H1 (cell line): Measurements from ENCODE around the gene KAT8. TPM values are rescaled to one million over a fixed set of nuclear protein-coding genes. Genes with fewer than 3 reads are reported as not detected.

Experiments used
- CTCF ChIA-PET: fragments of 300-600 bp; sonication (Branson Sonifier 250); formaldehyde crosslinking; loops from one replicate; lab custom pipeline; 2021; ENCODE audit not compliant: partially characterized antibody; lab: Charles Lee
- POLR2A ChIA-PET: fragments of 300-600 bp; sonication (Branson Sonifier 250); formaldehyde crosslinking; loops from one replicate; lab custom pipeline; 2021; ENCODE audit warnings: inconsistent platforms; ENCODE audit not compliant: partially characterized antibody; lab: Charles Lee
- DNase-seq, 2 experiments: peaks; one replicate each; pipeline versions ENCODE4 v3.0.0 to v3.0.0-alpha.2; 2010 to 2022; ENCODE audit warnings: low spot score in 2 of 2, low read depth in 1 of 2, mixed read lengths in 1 of 2
- FAIRE-seq: peaks from 2 replicates; lab custom pipeline; 2011; peaks lifted over from hg19 to GRCh38; lab: Jason Lieb, UNC
- H2AFZ ChIP-seq: 2 replicates; pipeline ENCODE4 v1.8.1; 2012; ENCODE audit warnings: low read length, inconsistent platforms
- H2AK5ac ChIP-seq: 2 replicates; pipeline ENCODE4 v1.6.1; 2013; ENCODE audit warnings: low read depth, low read length
- H2BK120ac ChIP-seq: replicated peaks from 2 replicates; pipeline ENCODE3; 2013; ENCODE audit warnings: low read depth, low read length, inconsistent platforms
- H2BK12ac ChIP-seq: 2 replicates; pipeline ENCODE4 v1.6.1; 2013; ENCODE audit warnings: low read depth, low read length
- H2BK15ac ChIP-seq: 2 replicates; pipeline ENCODE4 v1.6.1; 2013; ENCODE audit warnings: low read length
- H2BK20ac ChIP-seq: 2 replicates; pipeline ENCODE4 v1.6.1; 2013; ENCODE audit warnings: low read length
- H2BK5ac ChIP-seq: 2 replicates; pipeline ENCODE4 v1.6.1; 2013; ENCODE audit warnings: low read depth, low read length
- H3K14ac ChIP-seq: 2 replicates; pipeline ENCODE4 v1.6.1; 2013; ENCODE audit warnings: inconsistent platforms; ENCODE audit not compliant: insufficient read length
- H3K18ac ChIP-seq: 2 replicates; pipeline ENCODE4 v1.6.1; 2013; ENCODE audit warnings: low read length; ENCODE audit errors: extremely low read depth
- H3K23ac ChIP-seq: 2 replicates; pipeline ENCODE4 v1.6.1; 2013; ENCODE audit warnings: inconsistent platforms; ENCODE audit not compliant: insufficient read length
- H3K23me2 ChIP-seq: 2 replicates; pipeline ENCODE4 v1.6.1; 2013; ENCODE audit warnings: low read depth, low read length
- H3K27ac ChIP-seq: 2 replicates; pipeline ENCODE4 v1.6.1; 2011; ENCODE audit warnings: low read depth, low read length, inconsistent platforms
- H3K27me3 ChIP-seq, 4 experiments: replicated peaks in 1 of 4; 1 replicate in 1 of 4; 2 replicates in 3 of 4; pipeline versions ENCODE4 v1.6.1 to v1.8.1; 2011 to 2013; ENCODE audit warnings: low read length in 3 of 4, mild to moderate bottlenecking in 3 of 4, inconsistent platforms in 2 of 4, mixed read lengths in 2 of 4, moderate library complexity in 1 of 4; ENCODE audit not compliant: control insufficient read depth in 3 of 4, insufficient read depth in 3 of 4; ENCODE audit errors: extremely low read depth in 1 of 4
- H3K36me3 ChIP-seq, 4 experiments: 2 replicates each; pipeline versions ENCODE4 v1.6.1 to v1.8.1; 2011 to 2013; ENCODE audit warnings: mild to moderate bottlenecking in 4 of 4, low read length in 3 of 4, moderate library complexity in 2 of 4, control low read depth in 1 of 4, inconsistent platforms in 1 of 4; ENCODE audit not compliant: insufficient read depth in 4 of 4, control insufficient read depth in 2 of 4
- H3K4ac ChIP-seq: replicated peaks from 2 replicates; pipeline ENCODE3; 2013; ENCODE audit warnings: low read length, low read depth, mixed read lengths, inconsistent platforms; ENCODE audit not compliant: insufficient read length
- H3K4me1 ChIP-seq, 4 experiments: replicated peaks in 1 of 4; 1 replicate in 1 of 4; 2 replicates in 3 of 4; pipeline versions ENCODE4 v1.6.1 to v1.8.1; 2011 to 2013; ENCODE audit warnings: low read length in 3 of 4, inconsistent platforms in 2 of 4, mixed read lengths in 1 of 4; ENCODE audit not compliant: insufficient read depth in 4 of 4, control insufficient read depth in 3 of 4
- H3K4me2 ChIP-seq, 2 experiments: 2 replicates each; pipeline versions ENCODE4 v1.6.1 to v1.8.1; 2011 to 2013; ENCODE audit warnings: low read depth in 2 of 2, low read length in 2 of 2, control low read depth in 1 of 2, inconsistent platforms in 1 of 2, mild to moderate bottlenecking in 1 of 2; ENCODE audit not compliant: insufficient read depth in 1 of 2
- H3K4me3 ChIP-seq, 4 experiments: fragments of 200-600, 300-600 bp in 1 of 4; sonication (generic), shearing (Covaris generic), sonication (Bioruptor Twin) in 1 of 4; 2 replicates each; pipeline versions ENCODE4 v1.5.1 to v1.8.1; 2011 to 2016; ENCODE audit warnings: low read length in 4 of 4, low read depth in 3 of 4, control low read depth in 2 of 4, inconsistent platforms in 2 of 4, mild to moderate bottlenecking in 2 of 4, mixed read lengths in 1 of 4, moderate library complexity in 1 of 4; ENCODE audit not compliant: insufficient read depth in 2 of 4; ENCODE audit errors: extremely low read depth in 1 of 4
- H3K56ac ChIP-seq: replicated peaks from 2 replicates; pipeline ENCODE3; 2013; ENCODE audit warnings: low read depth, mild to moderate bottlenecking, mixed read lengths, low read length, inconsistent platforms; ENCODE audit not compliant: insufficient read length
- H3K79me1 ChIP-seq: 2 replicates; pipeline ENCODE4 v1.6.1; 2013; ENCODE audit warnings: low read depth, low read length, control low read depth
- H3K79me2 ChIP-seq, 2 experiments: 2 replicates each; pipeline versions ENCODE4 v1.6.1 to v1.8.1; 2012 to 2013; ENCODE audit warnings: low read length in 2 of 2, mild to moderate bottlenecking in 2 of 2, inconsistent platforms in 1 of 2; ENCODE audit not compliant: insufficient read depth in 2 of 2, control insufficient read depth in 1 of 2
- H3K9ac ChIP-seq, 4 experiments: replicated peaks in 1 of 4; 1 replicate in 1 of 4; 2 replicates in 3 of 4; pipeline versions ENCODE4 v1.6.1 to v1.8.1; 2011 to 2013; ENCODE audit warnings: low read depth in 3 of 4, low read length in 3 of 4, control low read depth in 2 of 4, mild to moderate bottlenecking in 2 of 4, moderate library complexity in 2 of 4, inconsistent platforms in 1 of 4; ENCODE audit errors: extremely low read depth in 1 of 4
- H3K9me3 ChIP-seq, 2 experiments: 2 replicates each; pipeline versions ENCODE4 v1.6.1 to v1.8.1; 2012 to 2013; ENCODE audit warnings: mild to moderate bottlenecking in 2 of 2, moderate library complexity in 2 of 2, control low read depth in 1 of 2, inconsistent platforms in 1 of 2, low read depth in 1 of 2, low read length in 1 of 2, mixed read lengths in 1 of 2; ENCODE audit not compliant: insufficient read depth in 2 of 2
- H4K20me1 ChIP-seq, 2 experiments: replicated peaks in 1 of 2; 2 replicates each; pipeline versions ENCODE3 to v1.8.1; 2011 to 2013; ENCODE audit warnings: inconsistent platforms in 2 of 2, low read length in 2 of 2, mild to moderate bottlenecking in 1 of 2; ENCODE audit not compliant: insufficient read depth in 2 of 2, control insufficient read depth in 1 of 2
- H4K5ac ChIP-seq: 2 replicates; pipeline ENCODE4 v1.6.1; 2013; ENCODE audit warnings: low read length, low read depth, mixed read lengths, inconsistent platforms; ENCODE audit not compliant: insufficient read length
- H4K8ac ChIP-seq: 2 replicates; pipeline ENCODE4 v1.8.0; 2013; ENCODE audit warnings: mild to moderate bottlenecking, moderate library complexity, low read length, inconsistent platforms; ENCODE audit not compliant: insufficient read depth; ENCODE audit errors: extremely low read depth
- H4K91ac ChIP-seq: replicated peaks from 2 replicates; pipeline ENCODE3; 2013; ENCODE audit warnings: low read length, mixed read lengths, inconsistent platforms; ENCODE audit not compliant: insufficient read length
- KDM1A ChIP-seq: fragments of 200-600, 300-600 bp; sonication (generic); IDR thresholded peaks from 2 replicates; pipeline ENCODE4 v1.7.1; 2016; ENCODE audit warnings: mild to moderate bottlenecking, low read length, borderline replicate concordance
- POLR2A ChIP-seq, 2 experiments: IDR thresholded peaks; 1 replicate in 1 of 2; 2 replicates in 1 of 2; pipeline ENCODE4 v1.6.1; 2011; ENCODE audit warnings: low read depth in 2 of 2, low read length in 2 of 2, mild to moderate bottlenecking in 2 of 2; ENCODE audit errors: control extremely low read depth in 1 of 2
- SP2 ChIP-seq: IDR thresholded peaks from 2 replicates; pipeline ENCODE4 v1.6.1; 2012; ENCODE audit warnings: mild to moderate bottlenecking, low read length, inconsistent platforms
- YY1 ChIP-seq: IDR thresholded peaks from 2 replicates; pipeline ENCODE4 v1.6.1; 2011; ENCODE audit warnings: low read depth, mild to moderate bottlenecking, low read length
- WGBS, 2 experiments: shearing (Covaris generic) in 1 of 2; methylation state at CpG; one replicate each; pipeline versions ENCODE4 v1.1.6 to v1.1.7; 2013 to 2015; ENCODE audit warnings: low lambda C conversion rate in 2 of 2, mixed read lengths in 2 of 2, inconsistent platforms in 1 of 2, low coverage in 1 of 2, missing lambda C conversion rate in 1 of 2; ENCODE audit not compliant: insufficient replicate concordance in 2 of 2, insufficient coverage in 1 of 2, insufficient read length in 1 of 2; ENCODE audit errors: extremely low coverage in 1 of 2, missing lambda C conversion rate in 1 of 2; 5-methylcytosine and 5-hydroxymethylcytosine counted together
- polyA plus RNA-seq, 7 experiments: library from polyadenylated mRNA; depleted of rRNA in 3 of 7; stranded (reverse) in 5 of 7; unstranded in 2 of 7; fragments of >200 nt in 5 of 7; fragments of 200-250 nt in 2 of 7; gene quantifications; 1 replicate in 5 of 7; 2 replicates in 1 of 7; 4 replicates in 1 of 7; pipeline versions ENCODE4 v1.2.1 to v1.2.3, GENCODE V29; 2011 to 2013; ENCODE audit warnings: missing spikeins in 2 of 7, mixed read lengths in 2 of 7
- total RNA-seq: library from RNA; stranded (reverse); fragmentation: NEBNext Ultra II Directional; extraction: Animal tissue kit (Norgen Biotek cat#: 25700); gene quantifications from 2 replicates; pipeline ENCODE4 v1.2.1, GENCODE V29; 2021

KAT8 gene
- total and polyA plus RNA-seq, 2 of the 8 experiments (the other 6 are each of a cell fraction or from before 2014, with no cell fraction given) = 52.6 to 61.6 TPM

- no peak overlapping the region for H4K5ac ChIP-seq
- H3K79me1 ChIP-seq = no peaks in the 10 kb centered on the region; the same call in 1 of the 2 replicates
- no peak overlapping the region for H3K4ac ChIP-seq
- no peak overlapping the region for H4K91ac ChIP-seq
- no peak overlapping the region for H3K4me2 ChIP-seq
- no peak overlapping the region for H2BK20ac ChIP-seq
- H3K4me3 ChIP-seq = no peak overlapping the region
- ChIA-PET POLR2A (interaction anchor here (0.5 to 29.9 kb wide), 8 partner anchors 11 to 611 kb away, joined by 3 to 713 read pairs (median 5); partner anchors contain the start of genes FUS, PRSS36 and PRSS8), CTCF (interaction anchor here (0.6 to 1.1 kb wide), 4 partner anchors 9 to 30 kb away, joined by 3 to 5 read pairs (median 3); no protein-coding TSS in a partner anchor)
- no peaks in the 10 kb centered on the region for H3K9me3 ChIP-seq
- TF ChIP-seq POLR2A (IDR thresholded peaks at IDR 0.05; ENCODE audit: control extremely low read depth in 1 of 2, low read depth in 2 of 2, low read length in 2 of 2) (no peak), YY1 (no peak), SP2 (no peak), KDM1A (no peak)
- H3K18ac ChIP-seq = no peak overlapping the region
- peaks cover 2 to 18% (median 12%) of the 10 kb centered on the region in 4 experiments; a peak in 5 of 8 replicates for H3K36me3 ChIP-seq
- H3K27ac ChIP-seq = no peak overlapping the region
- no peaks in the 10 kb centered on the region for H4K20me1 ChIP-seq
- H3K23ac ChIP-seq = no peak overlapping the region
- H3K9ac ChIP-seq = no peak overlapping the region
- H3K23me2 ChIP-seq = peaks cover 8% of the 10 kb centered on the region
- FAIRE-seq = no peak
- no peak overlapping the region for H2BK120ac ChIP-seq
- H3K27me3 ChIP-seq = no peaks in the 10 kb centered on the region
- no peaks in the 10 kb centered on the region for H3K79me2 ChIP-seq
- no peak overlapping the region for H2BK12ac ChIP-seq
- H2AFZ ChIP-seq = no peak overlapping the region
- no peak overlapping the region for H3K14ac ChIP-seq
- no peak overlapping the region for H2BK15ac ChIP-seq
- no peak overlapping the region for H2BK5ac ChIP-seq
- 94% methylated on average over 22 of the region's 23 CpGs; no CpG with 5 or more reads in 1 of the 2 experiments for WGBS, 2 experiments
- peaks cover 0 to 3% (median 2%) of the 10 kb centered on the region in 4 experiments; a peak in 1 of 7 replicates for H3K4me1 ChIP-seq
- H3K56ac ChIP-seq = no peak overlapping the region
- DNase-seq = no peak
- H4K8ac ChIP-seq = no peak overlapping the region
- H2AK5ac ChIP-seq = no peak overlapping the region
Measured at GRCh38 chr16:31111881-31112466, 5.5 kb upstream of the KAT8 start.
